BJ (cell line): ENCODE data around the gene KRTAP4-8. TPM values are rescaled to one million over a fixed set of nuclear protein-coding genes. Genes with fewer than 3 reads are reported as not detected.

Source experiments
- CTCF ChIA-PET: fragments of 350-600 bp; formaldehyde crosslinking; extraction: SDS; loops from one replicate; lab custom pipeline; 2021; ENCODE audit warnings: antibody characterized with exemption, inconsistent platforms; lab: Yijun Ruan, JAX
- POLR2A ChIA-PET: fragments of 300-600 bp; sonication (Branson Sonifier 250); formaldehyde crosslinking; extraction: SDS; loops from one replicate; lab custom pipeline; 2021; ENCODE audit warnings: antibody characterized with exemption; lab: Charles Lee
- DNase-seq: peaks from one replicate; pipeline ENCODE4 v3.0.0-alpha.2; 2011; ENCODE audit warnings: low read depth
- H3K27me3 ChIP-seq: 2 replicates; pipeline ENCODE4 v1.6.0; 2011; ENCODE audit warnings: low read length; ENCODE audit not compliant: control insufficient read depth, insufficient read depth
- H3K36me3 ChIP-seq: 2 replicates; pipeline ENCODE4 v1.5.1; 2011; ENCODE audit warnings: low read length; ENCODE audit not compliant: control insufficient read depth, insufficient read depth
- H3K4me3 ChIP-seq: 2 replicates; pipeline ENCODE4 v1.5.1; 2011; ENCODE audit warnings: low read depth, mild to moderate bottlenecking, control low read depth, low read length
- polyA plus RNA-seq: library from polyadenylated mRNA; depleted of rRNA; stranded (reverse); fragments of >200 nt; gene quantifications from 2 replicates; pipeline ENCODE4 v1.2.3, GENCODE V29; 2011
- TF ChIP-seq, protein P1 (sequence below): IDR thresholded peaks from 2 replicates; pipeline ENCODE4 v1.5.1; 2011; ENCODE audit warnings: low read depth, mild to moderate bottlenecking, control low read depth, inconsistent platforms, low read length, moderate library complexity; ENCODE audit not compliant: insufficient read depth

The KRTAP4-8 gene
- polyA plus RNA-seq, 1 experiment: not detected

DNA sequence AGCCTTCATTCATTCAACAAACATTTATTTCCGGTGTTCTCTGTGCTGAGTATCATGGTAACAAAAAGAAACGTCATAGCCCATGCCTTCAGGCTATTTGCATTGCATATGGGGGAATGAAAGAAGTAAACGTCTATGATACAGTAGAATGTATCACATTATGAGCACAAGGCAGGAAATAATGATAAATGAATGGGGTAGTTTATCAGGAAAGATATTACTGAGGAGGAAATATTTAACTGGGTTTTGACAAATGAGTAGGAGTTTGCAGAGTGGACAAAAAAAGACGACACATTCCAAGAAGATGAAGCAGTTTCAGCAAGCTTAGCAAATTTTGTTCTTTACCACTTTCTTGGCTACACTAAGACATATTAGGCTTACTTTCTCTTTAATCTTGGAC lies 15.3 kb downstream of the KRTAP4-8 start:
- ChIA-PET CTCF (no interaction called here), POLR2A (interaction anchor here (1.0 kb wide), 1 partner anchor 21 kb away, joined by 3 read pairs; no protein-coding TSS in a partner anchor)
- no peak overlapping the region for H3K4me3 ChIP-seq
- no peak for DNase-seq
- H3K27me3 ChIP-seq: no peaks in the 10 kb centered on the region
- H3K36me3 ChIP-seq: no peaks in the 10 kb centered on the region
- TF ChIP-seq, protein P1, sequence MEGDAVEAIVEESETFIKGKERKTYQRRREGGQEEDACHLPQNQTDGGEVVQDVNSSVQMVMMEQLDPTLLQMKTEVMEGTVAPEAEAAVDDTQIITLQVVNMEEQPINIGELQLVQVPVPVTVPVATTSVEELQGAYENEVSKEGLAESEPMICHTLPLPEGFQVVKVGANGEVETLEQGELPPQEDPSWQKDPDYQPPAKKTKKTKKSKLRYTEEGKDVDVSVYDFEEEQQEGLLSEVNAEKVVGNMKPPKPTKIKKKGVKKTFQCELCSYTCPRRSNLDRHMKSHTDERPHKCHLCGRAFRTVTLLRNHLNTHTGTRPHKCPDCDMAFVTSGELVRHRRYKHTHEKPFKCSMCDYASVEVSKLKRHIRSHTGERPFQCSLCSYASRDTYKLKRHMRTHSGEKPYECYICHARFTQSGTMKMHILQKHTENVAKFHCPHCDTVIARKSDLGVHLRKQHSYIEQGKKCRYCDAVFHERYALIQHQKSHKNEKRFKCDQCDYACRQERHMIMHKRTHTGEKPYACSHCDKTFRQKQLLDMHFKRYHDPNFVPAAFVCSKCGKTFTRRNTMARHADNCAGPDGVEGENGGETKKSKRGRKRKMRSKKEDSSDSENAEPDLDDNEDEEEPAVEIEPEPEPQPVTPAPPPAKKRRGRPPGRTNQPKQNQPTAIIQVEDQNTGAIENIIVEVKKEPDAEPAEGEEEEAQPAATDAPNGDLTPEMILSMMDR: no peak

DNA sequence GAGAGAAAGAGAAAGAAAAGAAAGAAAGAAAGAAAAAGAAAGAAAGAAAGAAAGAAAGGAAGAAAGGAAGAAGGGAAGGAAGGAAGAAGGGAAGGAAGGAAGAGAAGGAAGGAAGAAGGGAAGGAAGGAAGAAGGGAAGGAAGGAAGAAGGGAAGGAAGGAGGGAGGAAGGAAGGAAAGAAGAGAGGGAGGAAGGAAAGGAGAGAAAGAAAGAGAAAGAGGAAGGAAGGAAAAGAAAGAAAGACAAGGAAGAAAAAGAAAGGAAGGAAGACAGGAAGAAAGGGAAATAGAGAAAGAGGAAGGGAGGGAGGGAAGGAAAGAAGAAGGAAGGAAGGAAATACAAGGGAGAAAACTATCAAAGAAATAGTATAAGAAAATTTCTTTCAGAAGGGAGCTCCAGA lies 21.2 kb downstream of the KRTAP4-8 start:
- TF ChIP-seq, protein P1: no peak
- DNase-seq: no peak
- POLR2A ChIA-PET: no interaction called here
- no peaks in the 10 kb centered on the region for H3K27me3 ChIP-seq
- CTCF ChIA-PET: no interaction called here
- no peak overlapping the region for H3K4me3 ChIP-seq
- no peaks in the 10 kb centered on the region for H3K36me3 ChIP-seq

DNA sequence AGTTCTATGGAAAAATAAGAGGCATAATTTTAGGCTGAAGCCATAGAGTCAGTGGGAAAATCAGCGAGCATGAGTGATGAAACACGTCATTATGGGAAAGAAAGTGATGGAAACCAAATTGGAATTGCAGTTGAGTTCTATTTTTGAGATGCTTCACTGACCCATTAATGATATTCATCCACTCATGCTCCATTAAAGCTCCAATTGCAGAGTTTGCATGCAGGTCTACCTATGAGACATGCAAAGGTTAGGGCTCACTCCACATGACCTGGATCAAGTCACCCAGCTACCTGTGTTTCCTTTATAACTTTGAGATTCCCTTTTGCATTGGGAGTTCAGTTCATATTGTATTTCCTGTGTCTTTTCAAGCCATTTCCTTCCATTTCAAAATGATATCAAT lies 24.3 kb downstream of the KRTAP4-8 start:
- Histone ChIP-seq H3K36me3 (no peaks in the 10 kb centered on the region), H3K4me3 (no peak overlapping the region), H3K27me3 (no peaks in the 10 kb centered on the region)
- POLR2A ChIA-PET: no interaction called here
- TF ChIP-seq, protein P1: no peak
- no peak for DNase-seq
- CTCF ChIA-PET: interaction anchor here (0.6 kb wide), 1 partner anchor 469 kb away, joined by 3 read pairs; no protein-coding TSS in a partner anchor

DNA sequence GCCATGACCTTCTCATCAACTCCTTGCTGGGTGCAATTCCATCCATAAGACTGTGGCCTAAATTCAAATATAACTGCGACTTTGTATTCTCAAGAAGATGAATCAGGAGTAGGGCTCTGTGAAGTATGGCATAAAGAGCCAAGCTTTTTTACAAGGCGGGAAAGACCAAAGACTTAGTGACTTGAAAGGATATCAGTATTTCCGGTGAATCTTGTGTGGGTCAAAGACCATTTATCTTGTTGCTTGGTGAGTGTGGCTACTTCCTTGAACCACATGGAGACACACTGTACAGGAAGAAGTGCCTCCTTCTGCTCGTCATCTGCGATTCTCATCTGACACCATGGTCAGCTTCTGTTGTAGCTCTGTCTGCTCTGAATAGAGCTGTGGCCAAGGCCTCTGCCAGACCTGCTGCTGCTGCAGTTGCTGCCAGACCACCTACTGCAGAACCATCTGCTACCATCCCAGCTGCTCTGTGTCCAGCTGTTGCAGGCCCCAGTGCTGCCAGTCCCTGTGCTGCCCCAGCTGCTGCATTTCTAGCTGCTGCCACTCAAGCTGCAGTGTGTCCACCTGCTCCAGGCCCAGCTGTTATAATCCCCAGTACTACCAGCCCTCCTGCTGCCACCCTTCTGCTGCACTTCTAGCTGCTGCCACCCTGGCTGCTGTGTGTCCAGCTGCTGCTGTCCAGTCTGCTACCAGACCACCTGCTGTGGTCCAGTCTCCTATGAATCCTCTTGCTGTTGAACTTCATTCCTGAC lies 26.2 kb downstream of the KRTAP4-8 start:
- no peak for DNase-seq
- ChIA-PET CTCF (interaction anchor here (1.1 kb wide), 1 partner anchor 22 kb away, joined by 4 read pairs; no protein-coding TSS in a partner anchor), POLR2A (no interaction called here)
- no peaks in the 10 kb centered on the region for H3K27me3 ChIP-seq
- TF ChIP-seq, protein P1: no peak
- no peak overlapping the region for H3K4me3 ChIP-seq
- no peaks in the 10 kb centered on the region for H3K36me3 ChIP-seq

DNA sequence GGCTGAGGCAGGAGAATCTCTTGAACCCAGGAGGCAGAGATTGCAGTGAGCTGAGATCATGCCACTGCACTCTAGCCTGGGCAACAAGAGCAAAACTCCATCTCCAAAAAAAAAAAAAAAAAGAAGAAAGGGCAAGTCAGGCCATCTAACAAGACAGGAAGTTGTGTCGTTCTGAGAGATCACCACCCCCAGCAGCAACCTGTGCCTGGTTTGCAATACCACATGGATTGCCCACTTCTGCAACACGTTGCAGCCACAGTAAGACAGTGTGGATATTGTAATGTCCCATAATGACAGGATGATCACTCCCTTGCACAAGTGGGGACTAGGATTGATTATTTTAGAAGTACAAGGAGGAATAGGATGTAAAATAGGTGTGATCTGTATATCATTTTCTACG lies 28.9 kb downstream of the KRTAP4-8 start:
- Histone ChIP-seq H3K27me3 (no peaks in the 10 kb centered on the region), H3K4me3 (no peak overlapping the region), H3K36me3 (no peaks in the 10 kb centered on the region)
- TF ChIP-seq, protein P1: no peak
- DNase-seq: no peak
- POLR2A ChIA-PET: no interaction called here
- CTCF ChIA-PET: interaction anchor here (2.2 kb wide), 1 partner anchor 480 kb away, joined by 9 read pairs; no protein-coding TSS in a partner anchor
